Suprapubic skin (tissue), 4 donors: Measurements from ENCODE around the gene CACNA1E. TPM values are rescaled to one million over a fixed set of nuclear protein-coding genes. Genes with fewer than 3 reads are reported as not detected.

Experiments used
- DNase-seq, 2 donors: peaks; one replicate each; pipeline ENCODE4 v3.0.0-alpha.2; 2019; ENCODE audit warnings: low spot score in 2 of 2
- H3K27ac ChIP-seq: fragments of 200-600 bp; sonication (generic); one replicate; pipeline ENCODE4 v1.5.1; 2019
- H3K27me3 ChIP-seq: fragments of 200-600 bp; sonication (generic); one replicate; pipeline ENCODE4 v1.5.1; 2019
- H3K36me3 ChIP-seq: fragments of 200-600 bp; sonication (generic); one replicate; pipeline ENCODE4 v1.5.1; 2019
- H3K4me1 ChIP-seq: fragments of 200-600 bp; sonication (generic); one replicate; pipeline ENCODE4 v1.5.1; 2019
- H3K4me3 ChIP-seq: fragments of 200-600 bp; sonication (generic); one replicate; pipeline ENCODE4 v1.5.1; 2019; ENCODE audit warnings: mild to moderate bottlenecking
- H3K9me3 ChIP-seq: fragments of 200-600 bp; sonication (generic); one replicate; pipeline ENCODE4 v1.5.1; 2019
- CTCF ChIP-seq, 2 donors: fragments of 200-600 bp in 1 of 2; fragments of 450-650 bp in 1 of 2; sonication (generic) in 1 of 2; IDR thresholded peaks; one replicate each; pipeline ENCODE4 v1.5.1; 2016 to 2019; ENCODE audit warnings: antibody characterized with exemption in 2 of 2, mild to moderate bottlenecking in 1 of 2, moderate library complexity in 1 of 2
- EP300 ChIP-seq: sonication (generic); formaldehyde crosslinking; IDR thresholded peaks from one replicate; pipeline ENCODE4 v1.6.1; 2017; ENCODE audit warnings: antibody characterized with exemption
- POLR2A ChIP-seq, 2 donors: fragments of 450-650 bp; IDR thresholded peaks; one replicate each; pipeline ENCODE4 v1.6.1; 2017; ENCODE audit warnings: antibody characterized with exemption in 2 of 2, mild to moderate bottlenecking in 2 of 2, moderate library complexity in 2 of 2
- POLR2AphosphoS5 ChIP-seq, 3 donors: sonication (generic); formaldehyde crosslinking; IDR thresholded peaks; one replicate each; pipeline ENCODE4 v1.6.1; 2017; ENCODE audit warnings: antibody characterized with exemption in 3 of 3
- WGBS: methylation state at CpG from one replicate; pipeline ENCODE4 v1.1.5; 2018; 5-methylcytosine and 5-hydroxymethylcytosine counted together
- total RNA-seq, 4 donors: library from RNA; depleted of rRNA; stranded (reverse); fragments of >200 nt; gene quantifications; one replicate each; pipeline ENCODE4 v1.1.0, GENCODE V29; 2016

CACNA1E gene
- total RNA-seq, 4 donors from 2014 or later = not detected

- H3K27me3 ChIP-seq = no peaks in the 10 kb centered on the region
- H3K4me1 ChIP-seq = no peaks in the 10 kb centered on the region
- no peak for TF ChIP-seq EP300
- TF ChIP-seq CTCF (IDR thresholded peaks at IDR 0.05) = no peak
- TF ChIP-seq POLR2AphosphoS5 (IDR thresholded peaks at IDR 0.05) = no peak
- TF ChIP-seq POLR2A (IDR thresholded peaks at IDR 0.05) = no peak
- DNase-seq = no peak
- 72% methylated on average over 3 of the region's 3 CpGs for WGBS
- no peaks in the 10 kb centered on the region for H3K36me3 ChIP-seq
- no peak overlapping the region for H3K4me3 ChIP-seq
- no peak overlapping the region for H3K27ac ChIP-seq
- peaks cover 4% of the 10 kb centered on the region for H3K9me3 ChIP-seq
Observed at GRCh38 chr1:181453541-181454201, 29.6 kb upstream of the CACNA1E start.

GRCh38 chr1:181456551-181456950 lies 26.8 kb upstream of the CACNA1E start:
- TF ChIP-seq POLR2AphosphoS5 (IDR thresholded peaks at IDR 0.05) (no peak), CTCF (IDR thresholded peaks at IDR 0.05) (no peak), EP300 (no peak), POLR2A (IDR thresholded peaks at IDR 0.05) (no peak)
- no peak overlapping the region for H3K4me3 ChIP-seq
- no peaks in the 10 kb centered on the region for H3K4me1 ChIP-seq
- H3K36me3 ChIP-seq = no peaks in the 10 kb centered on the region
- H3K27ac ChIP-seq = no peak overlapping the region
- DNase-seq = no peak
- peaks cover 4% of the 10 kb centered on the region for H3K9me3 ChIP-seq
- 75% methylated on average over 3 of the region's 3 CpGs for WGBS
- no peaks in the 10 kb centered on the region for H3K27me3 ChIP-seq

DNA sequence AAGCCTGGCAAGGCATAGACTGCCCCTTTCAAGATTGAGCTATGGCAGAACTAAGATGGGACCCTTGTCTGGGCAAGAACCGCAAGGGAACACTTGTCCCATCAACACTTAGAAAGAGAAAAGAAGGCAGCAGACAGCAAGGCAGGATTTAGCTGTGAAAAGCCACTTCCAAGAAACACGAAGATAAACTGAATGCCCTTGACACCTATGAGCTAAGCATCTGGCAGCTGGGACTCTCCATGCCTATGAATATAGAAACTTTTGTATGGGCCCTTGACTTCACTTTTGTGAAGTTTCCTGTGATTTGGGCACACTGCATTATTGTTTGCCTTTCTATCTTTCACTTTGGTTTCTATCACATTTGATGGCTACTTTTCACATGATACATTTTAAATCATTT lies 24.9 kb upstream of the CACNA1E start:
- TF ChIP-seq CTCF (IDR thresholded peaks at IDR 0.05) (no peak), POLR2A (IDR thresholded peaks at IDR 0.05) (no peak), POLR2AphosphoS5 (IDR thresholded peaks at IDR 0.05) (no peak), EP300 (no peak)
- Histone ChIP-seq H3K4me1 (no peaks in the 10 kb centered on the region), H3K27ac (no peak overlapping the region), H3K36me3 (no peaks in the 10 kb centered on the region), H3K27me3 (no peaks in the 10 kb centered on the region), H3K9me3 (peaks cover 4% of the 10 kb centered on the region), H3K4me3 (no peak overlapping the region)
- WGBS = 67% methylated on average over 2 of the region's 2 CpGs
- DNase-seq = no peak

DNA sequence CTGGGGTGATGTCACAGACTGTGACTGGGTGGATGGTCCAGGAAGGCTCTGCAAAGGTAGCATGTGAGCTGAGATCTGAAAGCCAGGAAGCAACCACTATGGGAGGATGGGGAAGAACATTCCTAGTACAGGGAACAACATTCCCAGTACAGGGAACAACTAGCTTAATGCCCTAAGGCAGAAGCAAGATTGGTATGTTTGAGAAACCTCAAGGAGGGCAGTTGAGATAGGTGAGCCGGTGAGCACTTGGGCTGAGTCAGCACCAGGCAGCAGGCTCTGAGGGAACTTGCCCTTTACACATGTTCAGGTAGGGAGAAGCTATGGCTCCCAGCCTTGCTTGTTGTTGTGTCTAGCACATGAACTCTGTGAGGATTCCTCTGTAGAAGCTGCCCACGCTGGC lies 24.2 kb upstream of the CACNA1E start:
- Histone ChIP-seq H3K4me3 (no peak overlapping the region), H3K9me3 (peaks cover 4% of the 10 kb centered on the region), H3K36me3 (no peaks in the 10 kb centered on the region), H3K4me1 (no peaks in the 10 kb centered on the region), H3K27me3 (no peaks in the 10 kb centered on the region), H3K27ac (no peak overlapping the region)
- no peak for DNase-seq
- TF ChIP-seq CTCF (IDR thresholded peaks at IDR 0.05) = no peak
- no peak for TF ChIP-seq POLR2AphosphoS5 (IDR thresholded peaks at IDR 0.05)
- TF ChIP-seq POLR2A (IDR thresholded peaks at IDR 0.05) = no peak
- TF ChIP-seq EP300 = no peak
- WGBS = 57% methylated on average over 2 of the region's 2 CpGs

- Histone ChIP-seq H3K27me3 (no peaks in the 10 kb centered on the region), H3K4me3 (no peak overlapping the region), H3K36me3 (no peaks in the 10 kb centered on the region), H3K9me3 (no peaks in the 10 kb centered on the region), H3K4me1 (no peaks in the 10 kb centered on the region), H3K27ac (no peak overlapping the region)
- DNase-seq = no peak
- 42% methylated on average over 5 of the region's 5 CpGs for WGBS
- no peak for TF ChIP-seq POLR2AphosphoS5 (IDR thresholded peaks at IDR 0.05)
- no peak for TF ChIP-seq POLR2A (IDR thresholded peaks at IDR 0.05)
- no peak for TF ChIP-seq EP300
- no peak for TF ChIP-seq CTCF (IDR thresholded peaks at IDR 0.05)
Observed at GRCh38 chr1:181469829-181470228, 13.5 kb upstream of the CACNA1E start.
